ENCODE results near the gene PPARA. TPM values are rescaled to one million over a fixed set of nuclear protein-coding genes. Genes with fewer than 3 reads are reported as not detected.

Gene PPARA
- total and polyA plus RNA-seq, 2 experiments from 2014 or later, result 4.7 to 12.6 TPM

- Histone ChIP-seq H3K79me2 (replicated peaks; ENCODE audit: insufficient read depth) (no peaks in the 10 kb centered on the region), H2AFZ (no peak overlapping the region), H3K27me3 (ENCODE audit: insufficient read depth) (no peaks in the 10 kb centered on the region), H3K4me1 (ENCODE audit: insufficient read depth) (no peaks in the 10 kb centered on the region), H3K4me3 (no peak overlapping the region), H3K9me2 (ENCODE audit: insufficient read depth) (no peaks in the 10 kb centered on the region), H3K4me2 (no peak overlapping the region), H3K36me3 (ENCODE audit: insufficient read depth) (peaks cover 16% of the 10 kb centered on the region; the same call in 1 of the 2 replicates), H3K27ac (ENCODE audit: low read depth) (no peak overlapping the region), H3F3A (replicated peaks; ENCODE audit: low read depth) (no peaks in the 10 kb centered on the region), H4K20me1 (replicated peaks; ENCODE audit: insufficient read depth) (no peaks in the 10 kb centered on the region; the same call in 1 of the 2 replicates)
- Mint-ChIP-seq H3K27ac (no peak overlapping the region), H3K9me3 (no peaks in the 10 kb centered on the region), H3K36me3 (ENCODE audit: low read depth) (peaks cover 43% of the 10 kb centered on the region), H3K4me3 (no peak overlapping the region), H3K27me3 (ENCODE audit: insufficient read depth, low read depth, poor library complexity) (peaks cover 3% of the 10 kb centered on the region), H3K4me1 (no peaks in the 10 kb centered on the region)
- ATAC-seq, result no peak
- no peak for DNase-seq (ENCODE audit: low spot score)
- TF ChIP-seq, protein P1, sequence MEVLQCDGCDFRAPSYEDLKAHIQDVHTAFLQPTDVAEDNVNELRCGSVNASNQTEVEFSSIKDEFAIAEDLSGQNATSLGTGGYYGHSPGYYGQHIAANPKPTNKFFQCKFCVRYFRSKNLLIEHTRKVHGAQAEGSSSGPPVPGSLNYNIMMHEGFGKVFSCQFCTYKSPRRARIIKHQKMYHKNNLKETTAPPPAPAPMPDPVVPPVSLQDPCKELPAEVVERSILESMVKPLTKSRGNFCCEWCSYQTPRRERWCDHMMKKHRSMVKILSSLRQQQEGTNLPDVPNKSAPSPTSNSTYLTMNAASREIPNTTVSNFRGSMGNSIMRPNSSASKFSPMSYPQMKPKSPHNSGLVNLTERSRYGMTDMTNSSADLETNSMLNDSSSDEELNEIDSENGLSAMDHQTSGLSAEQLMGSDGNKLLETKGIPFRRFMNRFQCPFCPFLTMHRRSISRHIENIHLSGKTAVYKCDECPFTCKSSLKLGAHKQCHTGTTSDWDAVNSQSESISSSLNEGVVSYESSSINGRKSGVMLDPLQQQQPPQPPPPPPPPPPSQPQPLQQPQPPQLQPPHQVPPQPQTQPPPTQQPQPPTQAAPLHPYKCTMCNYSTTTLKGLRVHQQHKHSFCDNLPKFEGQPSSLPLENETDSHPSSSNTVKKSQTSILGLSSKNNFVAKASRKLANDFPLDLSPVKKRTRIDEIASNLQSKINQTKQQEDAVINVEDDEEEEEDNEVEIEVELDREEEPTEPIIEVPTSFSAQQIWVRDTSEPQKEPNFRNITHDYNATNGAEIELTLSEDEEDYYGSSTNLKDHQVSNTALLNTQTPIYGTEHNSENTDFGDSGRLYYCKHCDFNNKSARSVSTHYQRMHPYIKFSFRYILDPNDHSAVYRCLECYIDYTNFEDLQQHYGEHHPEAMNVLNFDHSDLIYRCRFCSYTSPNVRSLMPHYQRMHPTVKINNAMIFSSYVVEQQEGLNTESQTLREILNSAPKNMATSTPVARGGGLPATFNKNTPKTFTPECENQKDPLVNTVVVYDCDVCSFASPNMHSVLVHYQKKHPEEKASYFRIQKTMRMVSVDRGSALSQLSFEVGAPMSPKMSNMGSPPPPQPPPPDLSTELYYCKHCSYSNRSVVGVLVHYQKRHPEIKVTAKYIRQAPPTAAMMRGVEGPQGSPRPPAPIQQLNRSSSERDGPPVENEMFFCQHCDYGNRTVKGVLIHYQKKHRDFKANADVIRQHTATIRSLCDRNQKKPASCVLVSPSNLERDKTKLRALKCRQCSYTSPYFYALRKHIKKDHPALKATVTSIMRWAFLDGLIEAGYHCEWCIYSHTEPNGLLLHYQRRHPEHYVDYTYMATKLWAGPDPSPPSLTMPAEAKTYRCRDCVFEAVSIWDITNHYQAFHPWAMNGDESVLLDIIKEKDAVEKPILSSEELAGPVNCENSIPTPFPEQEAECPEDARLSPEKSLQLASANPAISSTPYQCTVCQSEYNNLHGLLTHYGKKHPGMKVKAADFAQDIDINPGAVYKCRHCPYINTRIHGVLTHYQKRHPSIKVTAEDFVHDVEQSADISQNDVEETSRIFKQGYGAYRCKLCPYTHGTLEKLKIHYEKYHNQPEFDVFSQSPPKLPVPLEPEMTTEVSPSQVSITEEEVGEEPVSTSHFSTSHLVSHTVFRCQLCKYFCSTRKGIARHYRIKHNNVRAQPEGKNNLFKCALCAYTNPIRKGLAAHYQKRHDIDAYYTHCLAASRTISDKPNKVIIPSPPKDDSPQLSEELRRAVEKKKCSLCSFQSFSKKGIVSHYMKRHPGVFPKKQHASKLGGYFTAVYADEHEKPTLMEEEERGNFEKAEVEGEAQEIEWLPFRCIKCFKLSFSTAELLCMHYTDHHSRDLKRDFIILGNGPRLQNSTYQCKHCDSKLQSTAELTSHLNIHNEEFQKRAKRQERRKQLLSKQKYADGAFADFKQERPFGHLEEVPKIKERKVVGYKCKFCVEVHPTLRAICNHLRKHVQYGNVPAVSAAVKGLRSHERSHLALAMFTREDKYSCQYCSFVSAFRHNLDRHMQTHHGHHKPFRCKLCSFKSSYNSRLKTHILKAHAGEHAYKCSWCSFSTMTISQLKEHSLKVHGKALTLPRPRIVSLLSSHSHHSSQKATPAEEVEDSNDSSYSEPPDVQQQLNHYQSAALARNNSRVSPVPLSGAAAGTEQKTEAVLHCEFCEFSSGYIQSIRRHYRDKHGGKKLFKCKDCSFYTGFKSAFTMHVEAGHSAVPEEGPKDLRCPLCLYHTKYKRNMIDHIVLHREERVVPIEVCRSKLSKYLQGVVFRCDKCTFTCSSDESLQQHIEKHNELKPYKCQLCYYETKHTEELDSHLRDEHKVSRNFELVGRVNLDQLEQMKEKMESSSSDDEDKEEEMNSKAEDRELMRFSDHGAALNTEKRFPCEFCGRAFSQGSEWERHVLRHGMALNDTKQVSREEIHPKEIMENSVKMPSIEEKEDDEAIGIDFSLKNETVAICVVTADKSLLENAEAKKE (CRISPR knock-in tag; IDR thresholded peaks at IDR 0.05), result no peak
- no peak for TF ChIP-seq NANOG (IDR thresholded peaks at IDR 0.05; ENCODE audit: borderline replicate concordance)
- no peak for TF ChIP-seq ZNF331 (CRISPR knock-in tag; IDR thresholded peaks at IDR 0.05; ENCODE audit: low read depth)
Observed at GRCh38 chr22:46276563-46276962, 126.2 kb downstream of the PPARA start.

DNA sequence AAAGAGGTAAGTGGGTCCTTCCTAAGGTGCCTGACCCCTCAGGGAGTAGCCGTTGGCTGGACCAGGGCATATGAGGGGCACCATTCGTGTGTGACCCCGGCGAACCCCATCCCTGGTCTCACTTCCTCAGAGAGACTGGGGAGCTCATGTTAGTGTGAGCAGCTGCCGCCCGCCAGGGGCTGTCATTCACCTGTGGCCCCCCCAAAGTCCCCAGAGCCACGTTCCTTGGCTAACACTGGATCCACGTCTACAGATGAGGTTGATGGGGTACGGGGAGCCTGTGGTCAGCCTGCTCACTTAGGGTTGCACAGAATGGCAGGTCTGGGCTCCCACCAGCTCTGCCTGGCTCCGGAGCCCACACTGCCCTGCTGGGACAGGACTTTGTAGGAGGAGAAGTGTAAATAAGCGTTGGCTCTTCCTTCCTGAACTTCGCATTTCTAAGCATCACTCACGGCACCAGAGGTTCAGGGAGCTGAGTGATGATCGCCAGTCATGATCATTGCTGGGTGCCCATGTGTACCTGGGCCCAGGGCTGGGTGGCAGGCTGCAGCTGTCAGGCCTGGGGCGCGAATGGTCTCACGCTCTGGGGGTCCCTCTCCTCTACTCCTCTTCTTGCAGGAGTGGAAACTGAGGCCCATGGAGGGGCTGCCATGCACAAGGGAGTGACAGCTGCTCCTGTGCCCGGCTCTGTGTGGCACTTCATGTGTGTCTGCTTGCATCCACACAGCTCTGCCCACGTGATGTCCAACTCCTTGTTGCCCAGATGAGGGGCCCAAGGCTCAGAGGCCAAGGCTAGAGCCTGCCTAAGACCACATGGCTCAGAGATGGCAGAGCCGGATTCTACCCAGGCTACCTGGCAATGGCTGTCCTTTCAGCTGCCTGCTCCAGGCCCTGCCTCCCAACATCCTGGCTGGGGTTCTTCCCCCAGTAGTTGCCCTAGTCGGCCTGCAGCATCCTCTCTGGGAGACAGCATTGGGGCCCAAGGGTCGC lies 128.6 kb downstream of the PPARA start:
- Histone ChIP-seq H3K4me2 (no peak overlapping the region), H3K4me1 (ENCODE audit: insufficient read depth) (no peaks in the 10 kb centered on the region), H3K27ac (ENCODE audit: low read depth) (no peak overlapping the region), H3K9me2 (ENCODE audit: insufficient read depth) (no peaks in the 10 kb centered on the region), H2AFZ (no peak overlapping the region), H3K36me3 (ENCODE audit: insufficient read depth) (peaks cover 19% of the 10 kb centered on the region; the same call in 1 of the 2 replicates), H3F3A (replicated peaks; ENCODE audit: low read depth) (no peaks in the 10 kb centered on the region), H4K20me1 (replicated peaks; ENCODE audit: insufficient read depth) (no peaks in the 10 kb centered on the region), H3K79me2 (replicated peaks; ENCODE audit: insufficient read depth) (no peaks in the 10 kb centered on the region), H3K27me3 (ENCODE audit: insufficient read depth) (no peaks in the 10 kb centered on the region), H3K4me3 (no peak overlapping the region)
- Mint-ChIP-seq H3K27ac (no peak overlapping the region), H3K4me3 (no peak overlapping the region), H3K36me3 (ENCODE audit: low read depth) (peaks cover 45% of the 10 kb centered on the region), H3K9me3 (no peaks in the 10 kb centered on the region), H3K27me3 (ENCODE audit: insufficient read depth, low read depth, poor library complexity) (peaks cover 13% of the 10 kb centered on the region), H3K4me1 (no peaks in the 10 kb centered on the region)
- no peak for ATAC-seq
- DNase-seq (ENCODE audit: low spot score), result no peak
- TF ChIP-seq, protein P2, sequence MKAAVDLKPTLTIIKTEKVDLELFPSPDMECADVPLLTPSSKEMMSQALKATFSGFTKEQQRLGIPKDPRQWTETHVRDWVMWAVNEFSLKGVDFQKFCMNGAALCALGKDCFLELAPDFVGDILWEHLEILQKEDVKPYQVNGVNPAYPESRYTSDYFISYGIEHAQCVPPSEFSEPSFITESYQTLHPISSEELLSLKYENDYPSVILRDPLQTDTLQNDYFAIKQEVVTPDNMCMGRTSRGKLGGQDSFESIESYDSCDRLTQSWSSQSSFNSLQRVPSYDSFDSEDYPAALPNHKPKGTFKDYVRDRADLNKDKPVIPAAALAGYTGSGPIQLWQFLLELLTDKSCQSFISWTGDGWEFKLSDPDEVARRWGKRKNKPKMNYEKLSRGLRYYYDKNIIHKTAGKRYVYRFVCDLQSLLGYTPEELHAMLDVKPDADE (IDR thresholded peaks at IDR 0.05), result no peak
- TF ChIP-seq, protein P3, sequence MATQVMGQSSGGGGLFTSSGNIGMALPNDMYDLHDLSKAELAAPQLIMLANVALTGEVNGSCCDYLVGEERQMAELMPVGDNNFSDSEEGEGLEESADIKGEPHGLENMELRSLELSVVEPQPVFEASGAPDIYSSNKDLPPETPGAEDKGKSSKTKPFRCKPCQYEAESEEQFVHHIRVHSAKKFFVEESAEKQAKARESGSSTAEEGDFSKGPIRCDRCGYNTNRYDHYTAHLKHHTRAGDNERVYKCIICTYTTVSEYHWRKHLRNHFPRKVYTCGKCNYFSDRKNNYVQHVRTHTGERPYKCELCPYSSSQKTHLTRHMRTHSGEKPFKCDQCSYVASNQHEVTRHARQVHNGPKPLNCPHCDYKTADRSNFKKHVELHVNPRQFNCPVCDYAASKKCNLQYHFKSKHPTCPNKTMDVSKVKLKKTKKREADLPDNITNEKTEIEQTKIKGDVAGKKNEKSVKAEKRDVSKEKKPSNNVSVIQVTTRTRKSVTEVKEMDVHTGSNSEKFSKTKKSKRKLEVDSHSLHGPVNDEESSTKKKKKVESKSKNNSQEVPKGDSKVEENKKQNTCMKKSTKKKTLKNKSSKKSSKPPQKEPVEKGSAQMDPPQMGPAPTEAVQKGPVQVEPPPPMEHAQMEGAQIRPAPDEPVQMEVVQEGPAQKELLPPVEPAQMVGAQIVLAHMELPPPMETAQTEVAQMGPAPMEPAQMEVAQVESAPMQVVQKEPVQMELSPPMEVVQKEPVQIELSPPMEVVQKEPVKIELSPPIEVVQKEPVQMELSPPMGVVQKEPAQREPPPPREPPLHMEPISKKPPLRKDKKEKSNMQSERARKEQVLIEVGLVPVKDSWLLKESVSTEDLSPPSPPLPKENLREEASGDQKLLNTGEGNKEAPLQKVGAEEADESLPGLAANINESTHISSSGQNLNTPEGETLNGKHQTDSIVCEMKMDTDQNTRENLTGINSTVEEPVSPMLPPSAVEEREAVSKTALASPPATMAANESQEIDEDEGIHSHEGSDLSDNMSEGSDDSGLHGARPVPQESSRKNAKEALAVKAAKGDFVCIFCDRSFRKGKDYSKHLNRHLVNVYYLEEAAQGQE (IDR thresholded peaks at IDR 0.05; ENCODE audit: unreplicated experiment), result no peak
- TF ChIP-seq STAT1 (IDR thresholded peaks at IDR 0.05; ENCODE audit: unreplicated experiment), result no peak

All from GM23338 (cell line).